NOMO-1 treated with dmso at 0.1 percent for 144 hours (cell line): Measurements from ENCODE around the gene CNTNAP2.
"Not testable (repeated sequence)": the region's sequence is repeated elsewhere in the genome, so short reads cannot be mapped to it uniquely, and the experiment has no call there.

Experiments used
- DNase-seq: peaks from one replicate; lab custom pipeline; 2025; ENCODE audit not compliant: unreplicated experiment; lab: John Stamatoyannopoulos, UW

Gene CNTNAP2

GRCh38 chr7:147593271-147594057 lies 1476.9 kb downstream of the CNTNAP2 start:
- DNase-seq = no peak

DNA sequence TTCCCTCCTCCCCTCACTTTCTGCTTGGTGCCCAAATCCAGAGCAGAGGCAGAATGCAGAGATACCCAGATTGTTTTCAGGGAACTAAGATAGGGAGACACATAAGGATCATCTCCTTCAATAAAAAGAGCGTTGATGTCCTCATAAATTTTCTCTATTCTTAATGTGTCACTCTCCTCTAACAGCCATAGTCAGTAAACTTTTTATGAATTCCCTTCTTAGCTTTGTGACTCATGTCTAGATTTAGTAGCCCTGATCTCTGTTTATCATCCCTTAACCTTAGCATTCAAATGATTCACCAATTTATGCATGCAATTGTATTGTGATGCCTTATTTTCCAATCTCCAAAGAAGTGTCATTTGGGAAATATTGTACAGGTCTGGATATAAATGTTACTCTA lies 1478.4 kb downstream of the CNTNAP2 start:
- DNase-seq = no peak

- DNase-seq = not testable (repeated sequence)
Observed at GRCh38 chr7:147598687-147599086, 1482.1 kb downstream of the CNTNAP2 start.

- DNase-seq = no peak
Observed at GRCh38 chr7:147605323-147605722, 1488.7 kb downstream of the CNTNAP2 start.

DNA sequence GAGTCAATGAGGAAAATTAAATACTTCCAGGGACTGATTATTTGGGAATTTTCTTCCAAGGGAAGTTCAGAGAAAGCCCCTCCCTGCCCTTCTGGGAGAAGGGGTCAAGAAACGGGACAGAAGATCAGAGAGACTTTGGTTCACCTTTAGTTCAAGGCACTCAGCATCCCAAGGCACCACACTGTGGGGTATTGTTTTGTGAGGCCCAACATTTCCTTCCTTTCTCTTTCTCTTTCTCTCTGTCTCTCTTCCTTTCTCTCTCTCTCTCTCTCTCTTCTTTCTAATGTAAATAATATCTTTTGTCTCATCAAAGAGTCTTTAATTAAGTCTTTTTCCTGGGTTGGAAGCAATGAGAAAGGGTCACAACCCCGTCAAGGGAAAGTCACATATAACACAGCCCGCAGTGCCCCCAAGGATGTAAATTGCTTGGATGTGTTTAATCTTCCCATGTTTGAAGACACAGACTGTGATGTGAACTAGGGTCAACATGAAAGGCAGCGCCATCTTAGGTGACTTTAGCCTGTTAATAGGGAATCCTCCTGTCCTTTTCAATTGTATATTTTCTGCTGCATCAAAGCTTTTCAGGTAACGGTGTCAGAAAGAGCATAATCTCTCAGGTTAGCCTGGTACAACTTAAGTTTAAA lies 1490.7 kb downstream of the CNTNAP2 start:
- no peak for DNase-seq

GRCh38 chr7:147611431-147611830 lies 1494.8 kb downstream of the CNTNAP2 start:
- DNase-seq = no peak

- DNase-seq = no peak
Observed at GRCh38 chr7:147635288-147635687, 1518.7 kb downstream of the CNTNAP2 start.

DNA sequence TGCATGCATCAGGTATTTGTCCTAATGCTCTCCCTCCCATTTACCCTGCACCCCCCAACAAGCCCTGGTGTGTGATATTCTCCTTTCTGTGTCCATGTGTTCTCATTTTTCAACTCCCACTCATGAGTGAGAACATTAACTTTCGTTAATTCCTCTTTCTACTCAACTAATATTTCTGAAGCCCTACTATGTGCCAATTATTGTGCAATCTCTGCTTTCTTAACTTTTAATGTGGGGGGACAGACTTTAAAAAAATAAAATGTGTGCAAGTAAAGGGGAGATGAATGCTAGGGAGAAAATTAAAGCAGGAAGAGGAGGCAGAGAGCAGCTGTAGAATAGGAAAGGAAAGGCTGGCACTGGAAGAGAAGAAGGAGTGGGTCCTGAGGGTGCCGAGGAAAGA lies 1520.0 kb downstream of the CNTNAP2 start:
- no peak for DNase-seq

- no peak for DNase-seq
Observed at GRCh38 chr7:147638566-147638965, 1522.0 kb downstream of the CNTNAP2 start.

DNA sequence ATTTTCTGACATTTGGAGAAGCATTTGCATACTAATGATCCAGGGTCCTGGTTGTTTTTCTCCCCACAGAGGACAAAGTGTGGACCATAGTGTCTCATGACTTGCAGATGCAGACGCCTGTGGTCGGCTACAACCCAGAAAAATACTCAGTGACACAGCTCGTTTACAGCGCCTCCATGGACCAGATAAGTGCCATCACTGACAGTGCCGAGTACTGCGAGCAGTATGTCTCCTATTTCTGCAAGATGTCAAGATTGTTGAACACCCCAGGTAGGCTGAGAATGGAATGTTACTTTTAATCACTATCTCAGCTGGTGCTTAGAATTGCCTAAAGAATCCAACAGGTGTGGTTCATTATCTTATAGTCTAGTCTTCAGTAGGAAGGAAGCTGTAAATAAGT lies 1522.4 kb downstream of the CNTNAP2 start:
- DNase-seq = no peak

DNA sequence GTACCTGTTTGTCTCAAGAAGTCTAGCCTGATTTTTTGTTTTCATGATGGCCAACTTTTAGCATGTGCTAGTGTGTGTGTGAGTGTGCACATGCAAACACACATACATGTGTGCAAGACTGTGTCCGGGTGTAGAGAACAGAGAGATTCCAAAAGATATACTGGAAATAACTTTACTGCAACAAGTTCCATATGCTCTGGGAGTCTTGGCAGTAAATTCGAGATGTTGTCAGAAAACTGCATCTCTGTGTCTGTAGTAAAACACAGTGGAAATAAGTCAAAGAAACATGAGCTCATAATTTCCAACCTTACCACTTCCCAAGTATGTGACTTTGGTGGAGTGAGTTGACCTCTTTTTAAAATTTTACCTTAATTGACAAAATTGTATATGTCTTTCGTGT lies 1523.2 kb downstream of the CNTNAP2 start:
- no peak for DNase-seq

- DNase-seq = no peak
Observed at GRCh38 chr7:147640821-147641220, 1524.2 kb downstream of the CNTNAP2 start.

GRCh38 chr7:147646568-147646967 lies 1530.0 kb downstream of the CNTNAP2 start:
- no peak for DNase-seq

DNA sequence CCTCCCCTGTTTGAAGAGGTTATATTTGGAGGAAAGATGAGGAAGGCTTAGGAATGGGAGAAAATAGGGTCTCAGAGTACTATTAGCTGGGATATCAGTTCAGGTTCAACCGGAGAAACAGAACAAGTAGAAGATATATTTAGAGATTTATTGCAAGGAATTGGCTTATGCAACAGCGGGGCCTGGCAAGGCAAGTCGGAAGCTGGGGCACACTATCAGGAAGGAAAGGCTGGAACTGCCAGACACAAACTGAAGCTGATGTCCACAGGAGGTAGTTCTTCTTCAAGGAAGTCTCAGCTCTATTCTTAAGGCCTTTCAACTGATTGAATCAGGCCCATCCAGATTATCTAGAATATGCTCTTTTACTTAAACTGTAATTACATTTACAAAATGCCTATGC lies 1534.4 kb downstream of the CNTNAP2 start:
- DNase-seq = no peak

GRCh38 chr7:147651601-147652000 lies 1535.0 kb downstream of the CNTNAP2 start:
- DNase-seq = no peak

GRCh38 chr7:147653456-147653855 lies 1536.9 kb downstream of the CNTNAP2 start:
- no peak for DNase-seq

GRCh38 chr7:147658392-147658967 lies 1541.9 kb downstream of the CNTNAP2 start:
- no peak for DNase-seq

GRCh38 chr7:147659036-147659995 lies 1542.7 kb downstream of the CNTNAP2 start:
- no peak for DNase-seq

GRCh38 chr7:147664541-147664940 lies 1547.9 kb downstream of the CNTNAP2 start:
- DNase-seq = no peak

- DNase-seq = no peak
Observed at GRCh38 chr7:147670759-147671158, 1554.2 kb downstream of the CNTNAP2 start.

DNA sequence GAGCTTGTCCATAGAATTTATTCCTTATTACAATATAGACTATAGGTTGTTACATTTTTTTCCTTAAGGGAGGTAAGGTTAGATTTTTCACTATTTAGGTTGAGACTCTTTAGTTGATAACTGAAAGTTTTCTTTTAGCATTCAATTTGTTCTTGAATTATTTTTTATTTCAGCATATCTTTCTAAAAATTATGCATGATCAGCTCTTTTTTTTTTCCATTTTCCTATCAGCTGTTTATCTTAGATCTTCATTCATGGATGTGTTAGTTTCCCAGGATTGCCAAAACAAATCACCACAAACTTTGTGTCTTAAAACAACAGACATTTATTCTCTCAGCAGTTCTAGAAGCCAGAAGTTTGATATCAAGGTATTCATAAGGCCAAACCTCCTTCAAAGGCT lies 1558.1 kb downstream of the CNTNAP2 start:
- DNase-seq = no peak
